PFSK-1 (cell line): ENCODE data around the gene TNNT1.

Experiments
- POLR2AphosphoS5 ChIP-seq: IDR thresholded peaks from 2 replicates; pipeline ENCODE4 v1.6.1; 2012; ENCODE audit warnings: low read depth, mild to moderate bottlenecking, control low read depth, low read length, moderate library complexity
- TAF1 ChIP-seq: IDR thresholded peaks from 2 replicates; pipeline ENCODE4 v1.6.1; 2012; ENCODE audit warnings: low read length, control low read depth, borderline replicate concordance; ENCODE audit not compliant: insufficient read depth
- TF ChIP-seq, protein P1 (sequence below), 2 experiments: IDR thresholded peaks; 2 replicates each; pipeline versions ENCODE4 v1.6.1 to v1.8.0; 2011 to 2012; ENCODE audit warnings: low read depth in 2 of 2, low read length in 2 of 2, control low read depth in 1 of 2, inconsistent platforms in 1 of 2, mild to moderate bottlenecking in 1 of 2, moderate library complexity in 1 of 2; ENCODE audit not compliant: insufficient read depth in 1 of 2

DNA sequence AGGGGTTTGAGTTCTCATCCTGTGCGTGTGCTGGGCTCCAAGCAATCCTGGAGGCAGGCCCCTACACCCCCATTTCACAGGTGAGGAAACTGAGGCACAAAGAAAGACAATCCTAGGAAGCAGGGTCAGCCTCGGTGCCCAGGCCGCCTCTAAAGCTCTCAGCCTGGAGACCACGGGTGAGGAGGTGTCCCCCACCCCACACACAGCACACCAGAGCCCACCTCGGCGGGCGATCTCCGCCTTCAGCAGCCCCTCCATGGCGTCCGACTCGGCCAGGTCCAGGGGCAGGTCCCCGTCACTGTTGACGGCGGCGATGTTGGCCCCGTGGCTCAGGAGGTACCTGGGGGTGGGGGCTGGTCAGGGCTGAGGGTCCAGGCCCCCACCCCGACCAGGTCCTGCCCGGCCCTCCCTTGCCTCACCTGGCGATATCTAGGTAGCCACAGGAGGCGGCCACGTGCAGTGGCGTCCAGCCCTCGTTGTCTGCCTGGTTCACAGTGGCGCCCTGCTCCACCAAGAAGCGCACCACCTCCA is 36.7 kb downstream of the TNNT1 start:
- TF ChIP-seq POLR2AphosphoS5: no peak
- TF ChIP-seq, protein P1, sequence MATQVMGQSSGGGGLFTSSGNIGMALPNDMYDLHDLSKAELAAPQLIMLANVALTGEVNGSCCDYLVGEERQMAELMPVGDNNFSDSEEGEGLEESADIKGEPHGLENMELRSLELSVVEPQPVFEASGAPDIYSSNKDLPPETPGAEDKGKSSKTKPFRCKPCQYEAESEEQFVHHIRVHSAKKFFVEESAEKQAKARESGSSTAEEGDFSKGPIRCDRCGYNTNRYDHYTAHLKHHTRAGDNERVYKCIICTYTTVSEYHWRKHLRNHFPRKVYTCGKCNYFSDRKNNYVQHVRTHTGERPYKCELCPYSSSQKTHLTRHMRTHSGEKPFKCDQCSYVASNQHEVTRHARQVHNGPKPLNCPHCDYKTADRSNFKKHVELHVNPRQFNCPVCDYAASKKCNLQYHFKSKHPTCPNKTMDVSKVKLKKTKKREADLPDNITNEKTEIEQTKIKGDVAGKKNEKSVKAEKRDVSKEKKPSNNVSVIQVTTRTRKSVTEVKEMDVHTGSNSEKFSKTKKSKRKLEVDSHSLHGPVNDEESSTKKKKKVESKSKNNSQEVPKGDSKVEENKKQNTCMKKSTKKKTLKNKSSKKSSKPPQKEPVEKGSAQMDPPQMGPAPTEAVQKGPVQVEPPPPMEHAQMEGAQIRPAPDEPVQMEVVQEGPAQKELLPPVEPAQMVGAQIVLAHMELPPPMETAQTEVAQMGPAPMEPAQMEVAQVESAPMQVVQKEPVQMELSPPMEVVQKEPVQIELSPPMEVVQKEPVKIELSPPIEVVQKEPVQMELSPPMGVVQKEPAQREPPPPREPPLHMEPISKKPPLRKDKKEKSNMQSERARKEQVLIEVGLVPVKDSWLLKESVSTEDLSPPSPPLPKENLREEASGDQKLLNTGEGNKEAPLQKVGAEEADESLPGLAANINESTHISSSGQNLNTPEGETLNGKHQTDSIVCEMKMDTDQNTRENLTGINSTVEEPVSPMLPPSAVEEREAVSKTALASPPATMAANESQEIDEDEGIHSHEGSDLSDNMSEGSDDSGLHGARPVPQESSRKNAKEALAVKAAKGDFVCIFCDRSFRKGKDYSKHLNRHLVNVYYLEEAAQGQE (IDR thresholded peaks at IDR 0.05; ENCODE audit: insufficient read depth in 1 of 2, low read depth in 2 of 2, low read length in 2 of 2): no peak
- TF ChIP-seq TAF1: no peak
